Duodenal mucosa (tissue), 2 donors: ENCODE measurements around the gene RNU1-2.
"Not testable (repeated sequence)": the region's sequence is repeated elsewhere in the genome, so short reads cannot be mapped to it uniquely, and the experiment has no call there.

ENCODE experiments used
- H3K27ac ChIP-seq: one replicate; pipeline ENCODE4 v1.7.0; 2013; ENCODE audit warnings: low read depth, low read length
- H3K27me3 ChIP-seq, 2 donors: one replicate each; pipeline ENCODE4 v1.7.0; 2013; ENCODE audit warnings: low read length in 2 of 2, control low read depth in 1 of 2; ENCODE audit not compliant: insufficient read depth in 2 of 2, control insufficient read depth in 1 of 2
- H3K36me3 ChIP-seq, 2 donors: one replicate each; pipeline ENCODE4 v1.7.0; 2013; ENCODE audit warnings: low read length in 2 of 2, control low read depth in 1 of 2; ENCODE audit not compliant: insufficient read depth in 2 of 2, control insufficient read depth in 1 of 2
- H3K4me1 ChIP-seq, 2 donors: one replicate each; pipeline ENCODE4 v1.7.0; 2013; ENCODE audit warnings: low read length in 2 of 2, control low read depth in 1 of 2; ENCODE audit not compliant: insufficient read depth in 2 of 2, control insufficient read depth in 1 of 2
- H3K4me3 ChIP-seq, 2 donors: one replicate each; pipeline ENCODE4 v1.7.0; 2013; ENCODE audit warnings: low read length in 2 of 2, low read depth in 1 of 2
- H3K9ac ChIP-seq, 2 donors: one replicate each; pipeline ENCODE4 v1.7.0; 2013; ENCODE audit warnings: low read length in 2 of 2, low read depth in 1 of 2
- H3K9me3 ChIP-seq, 2 donors: one replicate each; pipeline ENCODE4 v1.7.0; 2013; ENCODE audit warnings: low read length in 2 of 2, control low read depth in 1 of 2; ENCODE audit not compliant: control insufficient read depth in 1 of 2

RNU1-2 gene

DNA sequence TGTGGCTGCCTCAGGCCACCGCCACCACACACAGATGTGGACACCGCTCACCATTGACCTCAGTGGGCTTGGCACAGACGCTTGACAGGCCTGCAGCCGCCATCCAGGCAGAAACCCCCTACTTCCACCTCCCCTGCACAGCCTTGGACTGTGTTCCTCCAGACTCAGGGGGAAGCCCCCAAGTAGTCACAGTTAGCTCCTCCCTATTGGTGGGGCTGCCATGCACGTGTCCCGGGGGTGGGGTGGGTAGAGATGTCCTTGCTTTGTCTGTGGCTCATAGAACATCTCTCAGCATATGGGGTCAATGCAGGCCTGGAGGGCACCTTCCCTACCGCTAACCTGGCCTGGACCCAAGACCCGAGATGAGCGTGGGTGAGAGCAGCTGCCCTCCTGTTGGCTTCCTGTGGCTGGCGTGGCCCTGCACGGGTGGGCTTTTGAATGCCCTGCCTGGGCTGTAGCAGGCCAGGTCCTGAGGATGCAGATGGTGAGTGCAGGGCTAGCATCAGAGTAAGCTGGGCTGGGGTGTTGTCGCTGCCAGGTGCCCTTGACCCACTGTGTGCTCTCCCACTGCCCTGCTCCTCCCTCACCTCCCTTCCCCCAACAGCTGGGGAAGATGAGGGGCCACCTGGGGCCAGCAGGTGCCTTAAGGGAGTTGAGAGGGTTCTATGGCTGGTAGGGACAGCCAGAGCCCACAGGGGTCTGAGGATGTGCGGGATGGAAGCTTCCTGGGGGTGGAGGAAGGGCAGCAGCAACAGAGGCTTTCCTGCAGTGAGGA lies 32.1 kb downstream of the RNU1-2 start:
- Histone ChIP-seq H3K9me3 (no peaks in the 10 kb centered on the region), H3K36me3 (no peaks in the 10 kb centered on the region), H3K27me3 (no peaks in the 10 kb centered on the region), H3K4me3 (no peak overlapping the region), H3K9ac (no peak overlapping the region), H3K4me1 (no peaks in the 10 kb centered on the region), H3K27ac (no peak overlapping the region)

GRCh38 chr1:16929146-16930041 lies 33.6 kb downstream of the RNU1-2 start:
- not testable (repeated sequence) for H3K36me3 ChIP-seq, H3K27ac ChIP-seq, H3K4me1 ChIP-seq, H3K27me3 ChIP-seq, H3K4me3 ChIP-seq, H3K9me3 ChIP-seq, H3K9ac ChIP-seq

GRCh38 chr1:16931206-16931934 lies 35.6 kb downstream of the RNU1-2 start:
- H3K4me3 ChIP-seq, H3K9ac ChIP-seq, H3K9me3 ChIP-seq, H3K4me1 ChIP-seq, H3K27ac ChIP-seq, H3K36me3 ChIP-seq, H3K27me3 ChIP-seq: not testable (repeated sequence)

GRCh38 chr1:16933945-16934344 lies 38.2 kb downstream of the RNU1-2 start:
- not testable (repeated sequence) for H3K9me3 ChIP-seq, H3K27me3 ChIP-seq, H3K4me3 ChIP-seq, H3K4me1 ChIP-seq, H3K9ac ChIP-seq, H3K27ac ChIP-seq, H3K36me3 ChIP-seq

GRCh38 chr1:16936580-16936979 lies 40.8 kb downstream of the RNU1-2 start:
- not testable (repeated sequence) for H3K27me3 ChIP-seq, H3K4me1 ChIP-seq, H3K27ac ChIP-seq, H3K4me3 ChIP-seq, H3K9me3 ChIP-seq, H3K9ac ChIP-seq, H3K36me3 ChIP-seq

GRCh38 chr1:16938351-16939321 lies 42.9 kb downstream of the RNU1-2 start:
- no peaks in the 10 kb centered on the region for H3K27me3 ChIP-seq
- no peaks in the 10 kb centered on the region for H3K4me1 ChIP-seq
- peaks cover 0 to 5% of the 10 kb centered on the region in 2 donors for H3K36me3 ChIP-seq
- H3K9ac ChIP-seq = no peak overlapping the region
- no peak overlapping the region for H3K4me3 ChIP-seq
- no peak overlapping the region for H3K27ac ChIP-seq
- H3K9me3 ChIP-seq = no peaks in the 10 kb centered on the region

DNA sequence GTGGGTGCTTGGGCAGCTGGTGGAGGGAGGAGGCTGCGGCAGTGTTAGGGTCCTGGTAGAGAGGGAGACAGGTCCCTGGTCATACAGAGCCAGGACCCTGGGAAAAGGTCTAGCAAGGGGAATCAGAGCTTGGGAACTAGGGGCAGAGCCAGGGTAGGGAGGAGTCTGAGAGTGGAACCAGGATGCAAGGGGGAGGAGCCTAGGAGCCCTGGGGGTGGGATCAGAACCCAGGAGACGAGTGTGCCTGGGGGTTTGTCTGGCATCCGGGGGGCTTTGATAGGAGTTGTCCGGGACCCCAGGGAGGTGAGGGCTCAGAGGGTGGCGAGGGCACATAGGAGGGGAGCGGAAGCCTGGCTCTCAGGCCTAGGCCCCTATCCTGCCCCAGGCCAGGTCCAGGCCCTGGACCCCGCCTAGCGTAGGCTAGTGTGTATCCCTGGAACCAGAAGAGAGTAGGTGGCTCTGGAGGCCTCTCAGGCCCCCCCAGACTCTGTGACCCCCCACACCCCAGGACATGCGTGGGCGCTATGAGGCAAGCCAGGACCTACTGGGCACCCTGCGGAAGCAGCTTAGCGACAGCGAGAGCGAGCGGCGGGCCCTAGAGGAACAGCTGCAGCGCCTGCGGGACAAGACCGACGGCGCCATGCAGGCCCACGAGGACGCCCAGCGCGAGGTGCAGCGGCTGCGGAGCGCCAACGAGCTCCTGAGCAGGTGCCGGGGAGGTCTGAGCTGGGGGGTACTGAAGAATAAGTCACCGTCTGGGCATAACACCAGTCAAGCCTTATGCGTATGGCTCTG lies 43.8 kb downstream of the RNU1-2 start:
- not testable (repeated sequence) for H3K4me1 ChIP-seq, H3K4me3 ChIP-seq, H3K9me3 ChIP-seq, H3K36me3 ChIP-seq, H3K27ac ChIP-seq, H3K27me3 ChIP-seq, H3K9ac ChIP-seq

- H3K27me3 ChIP-seq = no peaks in the 10 kb centered on the region
- no peak overlapping the region for H3K27ac ChIP-seq
- no peaks in the 10 kb centered on the region for H3K9me3 ChIP-seq
- peaks cover 0 to 4% of the 10 kb centered on the region in 2 donors for H3K36me3 ChIP-seq
- no peak overlapping the region for H3K9ac ChIP-seq
- peaks cover 0 to 8% of the 10 kb centered on the region in 2 donors for H3K4me1 ChIP-seq
- H3K4me3 ChIP-seq = no peak overlapping the region
Measured at GRCh38 chr1:16944038-16944437, 48.3 kb downstream of the RNU1-2 start.

DNA sequence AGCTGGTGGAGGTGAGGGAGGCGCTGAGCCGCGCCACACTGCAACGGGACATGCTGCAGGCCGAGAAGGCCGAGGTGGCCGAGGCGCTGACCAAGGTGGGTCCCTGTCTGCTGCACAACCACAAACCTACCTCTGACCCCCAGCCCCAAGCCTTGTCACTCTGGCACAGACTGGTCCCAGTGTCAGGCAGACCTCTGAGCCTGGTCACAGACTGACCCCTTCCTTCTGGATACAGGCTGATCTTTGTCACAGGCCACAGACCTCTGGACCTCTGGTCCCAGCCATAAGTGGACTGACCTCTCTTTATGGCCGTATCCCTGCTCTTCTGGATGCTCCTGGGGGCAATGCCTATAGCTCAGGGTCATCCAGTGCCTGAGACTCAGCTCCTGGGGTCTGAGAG lies 49.7 kb downstream of the RNU1-2 start:
- H3K4me3 ChIP-seq, H3K4me1 ChIP-seq, H3K27me3 ChIP-seq, H3K36me3 ChIP-seq, H3K9ac ChIP-seq, H3K9me3 ChIP-seq, H3K27ac ChIP-seq: not testable (repeated sequence)
